Activated naive CD8-positive, alpha-beta T cell treated with anti-CD3 and anti-CD28 coated beads, Interleukin-2, amount 50 U/mL, for 16 hours (primary cell): Measurements from ENCODE around the gene TSPO.
"Not testable (repeated sequence)": the region's sequence is repeated elsewhere in the genome, so short reads cannot be mapped to it uniquely, and the experiment has no call there.

Experiments used
- DNase-seq: peaks from one replicate; pipeline ENCODE4 v3.0.0-alpha.2; 2020; ENCODE audit warnings: low read depth, low spot score

The TSPO gene

GRCh38 chr22:43151251-43152002 is at the start of gene TSPO:
TSS of gene TSPO (plus strand) at chr22:43151559. CDS start at chr22:43159239, 7,680 bp downstream.
- no peak for DNase-seq

DNA sequence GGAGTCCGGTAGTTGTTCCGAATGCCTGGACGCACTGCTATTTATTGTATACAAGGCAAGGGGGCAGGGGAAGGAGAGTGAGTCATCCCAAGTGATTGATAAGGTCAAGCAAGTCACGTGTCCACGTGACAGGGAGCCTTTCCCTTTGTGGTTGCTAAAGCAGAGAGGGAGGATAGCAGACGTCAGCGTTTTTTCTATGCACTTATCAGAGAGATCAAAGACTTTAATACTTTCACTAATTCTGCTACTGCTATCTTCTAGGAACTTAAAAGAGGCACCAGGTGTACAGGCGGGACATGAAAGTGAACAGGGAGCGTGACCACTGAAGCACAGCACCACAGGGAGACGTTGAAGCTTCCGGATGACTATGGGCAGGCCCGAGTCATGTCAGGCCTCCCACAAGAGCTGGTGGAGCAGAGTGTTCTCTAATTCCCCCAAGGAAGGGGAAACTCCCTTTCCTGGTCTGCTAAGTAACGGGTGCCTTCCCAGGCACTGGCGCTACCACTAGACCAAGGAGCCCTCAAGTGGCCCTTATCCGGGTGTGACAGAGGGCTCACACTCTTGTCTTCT is 47.2 kb upstream of the TSPO start:
- not testable (repeated sequence) for DNase-seq

- not testable (repeated sequence) for DNase-seq
These were observed 46.4 kb upstream of the TSPO start for GRCh38 chr22:43104950-43105349.

DNA sequence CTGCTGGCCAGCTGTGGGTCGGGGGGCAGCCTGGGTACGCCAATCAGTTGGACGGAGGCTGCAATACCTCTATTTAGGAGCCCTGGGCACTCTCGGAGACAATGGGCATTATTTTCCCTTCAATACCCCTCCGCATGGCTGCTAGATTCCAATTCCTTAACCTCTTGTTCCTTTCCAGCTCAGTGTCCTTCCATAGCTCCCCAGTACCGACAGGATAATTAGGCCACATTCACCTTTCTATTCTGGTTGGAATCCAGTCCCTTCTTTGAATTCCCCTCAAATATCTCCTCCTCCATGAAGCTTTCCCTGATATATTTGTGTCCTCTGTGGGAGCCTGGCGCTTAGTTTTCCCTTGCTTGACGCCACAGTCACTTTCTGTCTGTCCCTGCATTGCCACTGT is 45.1 kb upstream of the TSPO start:
- DNase-seq, result no peak

DNA sequence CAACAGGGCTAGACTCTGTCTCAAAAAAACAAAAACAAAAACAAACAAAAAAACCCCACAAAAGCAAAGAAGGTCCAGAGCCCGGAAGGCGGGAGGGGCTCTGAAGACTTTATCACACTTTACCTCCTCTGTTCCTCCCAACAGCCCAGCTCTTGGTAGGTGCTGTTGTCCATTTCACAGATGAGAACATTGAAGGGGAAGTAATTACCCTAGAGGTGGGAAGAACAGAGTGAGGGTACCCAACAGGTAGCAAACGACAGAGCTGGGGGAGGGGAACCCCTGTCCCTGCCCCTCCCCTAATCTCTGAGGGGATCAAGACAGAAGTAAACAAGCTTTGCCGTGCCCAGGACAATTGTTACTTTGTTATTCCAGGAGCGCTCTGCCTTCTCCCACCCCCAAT is 41.8 kb upstream of the TSPO start:
- DNase-seq, result no peak

DNA sequence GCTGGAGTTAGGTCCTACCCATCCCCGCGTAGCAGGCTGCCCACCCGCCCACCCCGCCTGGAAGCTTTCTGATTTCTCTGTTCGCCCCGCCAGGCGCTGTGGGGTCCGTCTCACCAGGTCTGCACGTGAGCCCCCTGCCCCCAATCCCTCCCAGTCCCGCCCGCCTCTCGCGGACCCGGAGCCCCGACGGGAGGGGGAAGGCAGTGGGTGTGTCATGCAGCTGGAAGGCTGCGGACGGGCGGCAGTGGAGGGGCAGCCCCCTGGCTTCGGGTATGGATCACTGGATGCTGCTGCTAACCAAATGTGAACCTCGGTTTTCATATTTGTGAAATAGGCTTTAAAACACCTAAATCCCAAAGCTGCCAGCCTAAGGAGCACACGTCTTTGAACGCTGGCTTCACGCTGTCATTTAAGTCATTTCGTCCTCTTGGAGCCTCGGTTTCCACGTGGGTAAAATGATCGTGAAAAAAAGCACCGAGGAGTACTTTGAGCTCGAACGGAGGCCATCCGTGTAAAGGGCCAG is 41.4 kb upstream of the TSPO start:
- no peak for DNase-seq

DNA sequence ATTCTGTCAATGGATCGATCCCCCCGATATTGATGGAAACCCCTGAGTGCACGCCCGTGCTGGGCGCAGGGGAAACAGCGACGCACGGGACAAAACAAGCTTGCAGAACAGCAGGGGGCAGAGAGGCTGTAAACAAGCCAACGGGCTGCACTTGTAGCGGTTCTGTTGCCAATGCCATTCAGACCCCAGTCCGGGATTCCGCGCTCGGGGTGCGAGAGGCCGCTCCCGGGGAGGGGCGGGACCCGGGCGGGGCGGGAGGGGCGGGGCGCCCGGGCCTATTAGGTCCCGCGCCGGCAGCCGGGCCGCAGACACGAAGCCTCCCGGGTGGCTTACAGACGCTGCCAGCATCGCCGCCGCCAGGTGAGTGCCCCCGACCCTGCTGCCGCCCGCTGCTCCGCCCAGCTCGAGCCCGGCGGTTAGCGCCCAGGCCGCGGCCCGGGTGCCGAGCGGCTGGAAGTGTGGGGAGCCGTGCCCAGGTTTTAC is 40.9 kb upstream of the TSPO start, which contains the start of gene BIK:
Gene BIK (plus strand): TSS at position 307 of the 483 bp plus-strand sequence. CDS start 13,273 bp downstream, outside the sequence.
- no peak for DNase-seq

DNA sequence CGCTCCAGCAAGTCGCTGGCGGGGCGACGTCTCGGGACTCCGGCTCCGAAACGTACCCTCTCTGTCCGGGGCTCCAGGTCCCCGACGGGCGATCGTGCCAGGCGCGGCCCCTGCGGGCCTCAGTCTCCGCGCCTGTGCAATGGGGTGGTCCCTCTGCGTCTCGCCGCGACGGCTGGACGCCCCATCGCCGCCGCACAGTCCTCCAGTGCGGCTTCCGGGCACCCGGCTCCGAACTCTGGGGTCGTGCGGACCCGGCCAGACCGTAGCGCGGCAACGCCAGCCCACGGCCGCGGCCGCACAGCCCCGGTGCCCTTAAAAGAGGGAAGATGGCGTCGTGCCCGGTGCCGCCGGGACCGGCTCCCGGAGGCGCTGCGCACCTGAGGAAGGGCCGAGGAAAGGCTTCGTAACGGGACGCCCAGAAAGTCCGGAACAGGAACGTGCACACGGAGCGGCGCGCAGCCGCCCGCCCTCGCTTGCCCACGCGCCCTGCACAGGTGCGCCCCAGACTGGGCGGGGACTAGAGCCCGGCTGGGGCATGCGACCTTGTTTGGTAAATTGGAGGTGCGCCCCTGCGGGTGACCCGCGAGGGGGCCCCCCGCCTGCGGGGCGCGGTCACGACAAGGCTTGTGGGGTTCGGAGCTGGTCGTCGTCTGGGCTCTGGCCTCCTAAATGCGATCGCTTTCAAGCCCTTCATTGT is 40.3 kb upstream of the TSPO start:
- no peak for DNase-seq

- DNase-seq, result no peak
These were observed 37.7 kb upstream of the TSPO start for GRCh38 chr22:43113526-43114251.

- no peak for DNase-seq
These were observed 36.4 kb upstream of the TSPO start for GRCh38 chr22:43114958-43115357.

DNA sequence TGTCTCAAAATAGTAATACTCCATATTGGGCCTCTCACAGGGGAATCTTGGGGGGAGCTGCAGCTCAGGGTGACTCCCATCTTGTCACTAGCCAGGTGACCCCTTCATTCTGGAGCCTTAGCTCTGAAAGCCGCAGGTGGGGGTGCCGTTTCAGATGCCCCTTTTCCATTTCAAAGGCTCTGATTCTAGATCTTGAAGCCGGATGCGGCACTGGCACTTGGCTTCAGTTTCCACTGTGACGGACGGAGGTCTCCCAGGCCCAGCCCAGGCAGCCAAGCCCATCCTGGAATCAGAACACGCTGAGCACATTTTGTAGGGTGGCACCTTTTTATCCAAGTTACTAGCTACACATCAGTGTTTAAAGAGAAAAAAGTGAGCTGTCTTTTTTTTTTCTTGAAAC is 34.4 kb upstream of the TSPO start:
- no peak for DNase-seq

DNA sequence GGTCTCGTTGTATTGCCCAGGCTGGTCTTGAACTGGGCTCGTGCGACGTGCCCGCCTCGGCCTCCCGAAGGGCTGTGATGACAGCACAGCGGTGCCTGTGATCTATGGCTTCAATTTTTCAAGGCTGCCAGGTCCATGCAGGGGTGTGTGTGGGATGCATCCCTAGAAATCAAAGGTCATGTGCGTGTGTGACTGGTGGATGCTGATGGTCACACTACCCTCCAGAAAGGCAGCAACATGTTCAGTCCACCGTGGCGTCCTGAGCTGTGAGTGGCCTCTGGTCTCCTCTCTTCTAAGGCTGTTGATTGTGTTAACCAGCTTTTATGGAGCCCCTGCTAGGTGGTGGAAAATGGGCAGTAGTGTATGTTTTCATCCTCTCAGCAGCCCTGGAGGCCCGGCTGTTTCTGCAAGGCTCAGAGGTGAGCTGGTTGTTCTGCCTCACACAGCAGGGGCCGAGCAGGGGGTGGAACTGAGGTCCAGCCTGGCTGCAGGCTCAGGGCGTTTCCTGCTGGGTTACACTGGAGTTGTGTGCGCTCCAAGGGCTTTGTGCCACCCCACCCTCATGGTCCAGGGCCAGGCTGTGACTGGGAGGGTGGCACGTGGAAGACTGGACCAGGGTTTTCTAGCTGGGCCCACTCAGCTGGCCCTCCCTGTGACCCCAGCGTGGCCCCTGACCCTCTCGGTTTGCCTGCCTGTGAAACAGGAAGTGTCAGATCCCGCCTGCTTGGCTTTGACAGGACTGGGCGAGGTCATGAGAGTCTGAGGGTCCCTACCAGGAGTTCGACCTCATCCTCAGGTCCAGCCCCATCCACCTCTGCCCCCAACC is 33.1 kb upstream of the TSPO start:
- DNase-seq, result no peak

DNA sequence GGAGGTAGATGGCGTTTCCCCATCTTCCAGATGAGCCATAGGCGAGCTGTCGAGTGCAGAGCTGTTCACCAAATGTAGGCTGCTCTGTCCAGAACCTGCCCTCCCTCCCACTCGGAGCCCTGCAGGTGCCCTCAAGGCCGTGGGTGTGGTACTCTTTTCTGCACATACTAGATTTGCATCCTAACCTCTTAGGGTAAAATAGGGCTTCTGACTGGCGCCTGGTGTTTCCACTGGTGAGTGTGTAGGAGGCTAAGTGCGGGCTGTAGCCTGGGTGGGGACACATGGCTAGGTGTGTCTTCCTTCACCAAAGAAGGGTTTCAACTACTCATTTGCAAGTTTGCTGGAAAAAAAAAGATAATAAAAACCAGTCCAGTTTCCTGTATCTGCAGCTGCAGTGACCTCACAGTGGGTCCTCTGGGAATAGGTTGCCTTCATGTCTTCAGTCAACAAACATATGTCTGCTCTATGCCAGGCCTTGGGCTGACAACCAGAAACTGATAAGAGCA is 32.4 kb upstream of the TSPO start:
- DNase-seq, result no peak

DNA sequence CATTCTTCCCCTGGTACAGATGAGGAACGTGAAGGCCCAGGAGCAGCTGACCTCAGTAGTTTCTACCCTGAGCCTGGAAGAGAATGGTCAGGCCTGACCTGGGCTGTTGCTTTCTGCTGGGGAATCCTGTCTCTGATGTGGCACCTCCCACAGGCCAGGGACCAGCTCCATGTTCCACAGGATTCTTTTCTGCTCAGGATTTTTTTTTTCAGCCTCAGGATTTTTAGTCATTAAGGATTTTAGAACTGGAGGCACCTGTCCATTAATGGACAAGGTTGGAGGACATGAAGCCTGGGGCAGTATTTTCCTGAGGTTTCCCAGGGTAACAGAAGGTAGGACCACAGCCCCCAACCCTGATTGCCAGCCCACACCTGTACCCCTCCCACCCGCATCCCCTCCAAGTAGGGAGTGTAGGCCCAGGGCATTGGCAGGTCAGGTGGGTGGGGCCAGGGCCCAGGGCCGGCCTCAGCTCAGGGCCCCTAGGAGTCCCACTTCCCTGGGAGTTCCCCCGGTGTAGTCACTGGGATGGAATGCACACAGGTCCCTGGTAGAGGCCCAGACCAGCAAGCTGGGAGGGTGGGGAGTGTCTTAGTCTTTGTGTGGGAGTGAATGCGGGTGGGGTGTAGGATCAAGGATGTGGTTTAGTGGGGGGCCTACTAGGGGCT is 24.7 kb upstream of the TSPO start:
- no peak for DNase-seq

- DNase-seq, result no peak
These were observed 24.0 kb upstream of the TSPO start for GRCh38 chr22:43127166-43127908.

DNA sequence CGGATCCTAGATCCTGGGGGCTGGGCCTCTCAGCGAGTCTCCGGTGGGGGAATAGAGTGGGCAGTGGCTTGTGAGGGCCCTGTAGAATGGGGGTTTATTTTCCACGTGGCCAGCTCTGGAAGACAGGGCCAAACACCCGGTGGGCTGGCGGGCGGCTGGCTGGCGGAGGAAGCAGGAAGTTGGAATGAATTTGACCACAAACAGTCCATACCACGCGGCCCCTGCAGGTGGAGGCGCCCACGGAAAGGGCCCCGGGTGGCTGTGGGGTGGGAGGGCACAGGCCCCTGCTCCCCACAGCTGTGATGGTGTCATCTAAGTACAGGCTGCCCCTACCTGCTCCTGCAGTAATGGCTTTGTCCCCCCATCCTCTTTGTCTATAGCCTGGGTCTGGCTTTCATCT is 23.2 kb upstream of the TSPO start:
- DNase-seq, result no peak

DNA sequence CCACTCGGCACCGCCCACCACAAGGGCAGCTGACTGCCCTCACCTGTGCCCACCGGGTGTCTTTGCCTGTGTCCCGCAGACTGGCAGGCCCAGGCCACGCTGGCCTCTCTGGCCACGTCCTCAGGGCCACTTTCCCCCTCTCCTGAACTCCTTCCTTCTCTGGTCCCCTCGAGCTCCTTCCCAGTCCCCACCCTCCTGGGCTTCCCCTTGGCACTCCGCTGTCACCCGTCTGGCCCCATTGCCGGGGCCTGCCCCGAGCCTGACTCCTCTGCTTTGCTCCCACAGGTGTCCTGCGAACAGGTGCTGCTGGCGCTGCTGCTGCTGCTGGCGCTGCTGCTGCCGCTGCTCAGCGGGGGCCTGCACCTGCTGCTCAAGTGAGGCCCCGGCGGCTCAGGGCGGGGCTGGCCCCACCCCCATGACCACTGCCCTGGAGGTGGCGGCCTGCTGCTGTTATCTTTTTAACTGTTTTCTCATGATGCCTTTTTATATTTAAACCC is 22.4 kb upstream of the TSPO start:
- DNase-seq, result no peak

GRCh38 chr22:43129426-43130425 is 21.6 kb upstream of the TSPO start:
- no peak for DNase-seq
